Astrocyte of the spinal cord (primary cell): ENCODE results near the gene TBCE.
A peak's percentile ranks its signal among the peaks of the same experiment; 100 is the strongest.

ENCODE experiments used
- DNase-seq: peaks from one replicate; pipeline ENCODE4 v3.0.0; 2011; ENCODE audit warnings: low read depth, low spot score
- H3K4me3 ChIP-seq: 2 replicates; pipeline ENCODE4 v1.5.1; 2011; ENCODE audit warnings: low read depth, mild to moderate bottlenecking, low read length, moderate library complexity
- CTCF ChIP-seq: IDR thresholded peaks from 2 replicates; pipeline ENCODE4 v1.5.1; 2012; ENCODE audit warnings: low read depth, mild to moderate bottlenecking, low read length, inconsistent platforms
- in situ Hi-C: cut with HindIII; loops from 2 replicates; pipeline ENCODE4 v1.10.0; 2017; ENCODE audit warnings: low sequenced_read_pairs

Gene TBCE

GRCh38 chr1:235495551-235495950, 128.3 kb downstream of the TBCE start:
- in situ Hi-C loops = no loop called here
- no peak overlapping the region for H3K4me3 ChIP-seq
- no peak for DNase-seq
- TF ChIP-seq CTCF = no peak

GRCh38 chr1:235500971-235501540, 133.8 kb downstream of the TBCE start:
- peak; percentile 11 for DNase-seq
- no peak overlapping the region for H3K4me3 ChIP-seq
- in situ Hi-C loops = no loop called here
- no peak for TF ChIP-seq CTCF
